Caco-2 (cell line): ENCODE results near the gene KRTAP12-1. TPM values are rescaled to one million over a fixed set of nuclear protein-coding genes. Genes with fewer than 3 reads are reported as not detected.
"Not testable (repeated sequence)": the region's sequence is repeated elsewhere in the genome, so short reads cannot be mapped to it uniquely, and the experiment has no call there.

ENCODE experiments used
- BruUV-seq: library from RNA; stranded (reverse); fragments of 400-500 nt; replicated peaks from 2 replicates; lab custom pipeline; 2021; lab: Mats Ljungman, UMichigan
- CTCF ChIA-PET: fragments of 300-600 bp; sonication (Branson Sonifier 250); formaldehyde crosslinking; loops from one replicate; lab custom pipeline; 2022; ENCODE audit warnings: antibody characterized with exemption; lab: Charles Lee
- POLR2A ChIA-PET: fragments of 300-600 bp; sonication (Branson Sonifier 250); formaldehyde crosslinking; loops from one replicate; lab custom pipeline; 2022; ENCODE audit warnings: antibody characterized with exemption; lab: Charles Lee
- DNase-seq, 2 experiments: peaks; one replicate each; pipeline versions ENCODE4 v3.0.0 to v3.0.0-alpha.2; 2020 to 2022
- H3K27me3 ChIP-seq: replicated peaks from 2 replicates; pipeline ENCODE4 v1.6.0; 2011; ENCODE audit warnings: low read length; ENCODE audit not compliant: control insufficient read depth, insufficient read depth
- H3K36me3 ChIP-seq: 2 replicates; pipeline ENCODE4 v1.5.1; 2011; ENCODE audit warnings: low read length; ENCODE audit not compliant: control insufficient read depth, insufficient read depth
- H3K4me1 ChIP-seq: fragments of 250-450 bp; sonication (Bioruptor Pico); 2 replicates; pipeline ENCODE4 v1.5.1; 2020; ENCODE audit warnings: mild to moderate bottlenecking
- H3K4me3 ChIP-seq: 2 replicates; pipeline ENCODE4 v1.5.1; 2011; ENCODE audit warnings: low read depth, mild to moderate bottlenecking, control low read depth, low read length
- H3K9me3 ChIP-seq: fragments of 250-450 bp; sonication (Bioruptor Pico); 2 replicates; pipeline ENCODE4 v1.5.1; 2020; ENCODE audit warnings: mild to moderate bottlenecking, moderate library complexity
- H3K27ac Mint-ChIP-seq: one replicate; pipeline ENCODE4 v1.8.0; 2022; ENCODE audit warnings: mixed read lengths; ENCODE audit not compliant: unreplicated experiment
- H3K27me3 Mint-ChIP-seq: one replicate; pipeline ENCODE4 v1.8.0; 2022; ENCODE audit warnings: mixed read lengths; ENCODE audit not compliant: insufficient read depth, unreplicated experiment
- H3K36me3 Mint-ChIP-seq: one replicate; pipeline ENCODE4 v1.8.0; 2022; ENCODE audit warnings: mild to moderate bottlenecking, mixed read lengths; ENCODE audit not compliant: insufficient read depth, unreplicated experiment
- H3K4me1 Mint-ChIP-seq: one replicate; pipeline ENCODE4 v1.8.0; 2022; ENCODE audit warnings: low read depth, mixed read lengths; ENCODE audit not compliant: unreplicated experiment
- H3K4me3 Mint-ChIP-seq: one replicate; pipeline ENCODE4 v1.8.0; 2022; ENCODE audit warnings: mild to moderate bottlenecking, moderate library complexity, mixed read lengths; ENCODE audit not compliant: unreplicated experiment
- H3K9me3 Mint-ChIP-seq: one replicate; pipeline ENCODE4 v1.8.0; 2022; ENCODE audit warnings: mixed read lengths; ENCODE audit not compliant: unreplicated experiment
- CTCF ChIP-seq, 2 experiments: fragments of 200-600 bp in 1 of 2; IDR thresholded peaks; 1 replicate in 1 of 2; 2 replicates in 1 of 2; pipeline versions ENCODE4 v1.5.1 to v1.8.0; 2011 to 2022; ENCODE audit warnings: antibody characterized with exemption in 1 of 2, control low read depth in 1 of 2, inconsistent platforms in 1 of 2, low read depth in 1 of 2, low read length in 1 of 2, mild to moderate bottlenecking in 1 of 2, moderate library complexity in 1 of 2; ENCODE audit not compliant: insufficient read depth in 1 of 2, severe bottlenecking in 1 of 2, unreplicated experiment in 1 of 2
- intact Hi-C: fragments of 100-400 bp; cut with micrococcal nuclease; formaldehyde crosslinking; loops from one replicate; pipeline ENCODE4 v1.10.0; 2022; ENCODE audit not compliant: unreplicated experiment
- total RNA-seq: library from RNA; stranded (reverse); gene quantifications from 2 replicates; pipeline ENCODE4 v1.2.3, GENCODE V29; 2022

The KRTAP12-1 gene
- total RNA-seq, 1 experiment from 2014 or later = not detected

GRCh38 chr21:44667612-44668011, 14.4 kb downstream of the KRTAP12-1 start:
- no TSS peak for BruUV-seq
- Mint-ChIP-seq H3K27me3 (peaks cover 16% of the 10 kb centered on the region), H3K36me3 (no peaks in the 10 kb centered on the region), H3K27ac (no peak overlapping the region), H3K4me3 (no peak overlapping the region), H3K4me1 (no peaks in the 10 kb centered on the region), H3K9me3 (peaks cover 16% of the 10 kb centered on the region)
- H3K4me3 ChIP-seq = no peak overlapping the region
- ChIA-PET CTCF (no interaction called here), POLR2A (no interaction called here)
- H3K4me1 ChIP-seq = no peaks in the 10 kb centered on the region
- no peak for DNase-seq
- no peak for TF ChIP-seq CTCF (IDR thresholded peaks at IDR 0.05; ENCODE audit: insufficient read depth in 1 of 2, low read depth in 1 of 2, low read length in 1 of 2, severe bottlenecking in 1 of 2, unreplicated experiment in 1 of 2)
- H3K27me3 ChIP-seq = no peaks in the 10 kb centered on the region
- H3K36me3 ChIP-seq = no peaks in the 10 kb centered on the region
- peaks cover 7% of the 10 kb centered on the region; the same call in 1 of the 2 replicates for H3K9me3 ChIP-seq
- intact Hi-C loops = no loop called here

GRCh38 chr21:44666401-44667320, 15.3 kb downstream of the KRTAP12-1 start, which contains the start of gene KRTAP12-2:
KRTAP12-2 (minus strand) TSS chr21:44666927; CDS start chr21:44666886, 41 bp downstream.
- no peaks in the 10 kb centered on the region for H3K4me1 ChIP-seq
- H3K9me3 Mint-ChIP-seq = peaks cover 21% of the 10 kb centered on the region
- H3K4me3 Mint-ChIP-seq = no peak within 1 kb of the TSS
- H3K27me3 ChIP-seq = no peaks in the 10 kb centered on the region
- no peak within 1 kb of the TSS for H3K27ac Mint-ChIP-seq
- TF ChIP-seq CTCF (IDR thresholded peaks at IDR 0.05; ENCODE audit: insufficient read depth in 1 of 2, low read depth in 1 of 2, low read length in 1 of 2, severe bottlenecking in 1 of 2, unreplicated experiment in 1 of 2) = no peak
- CTCF ChIA-PET = no interaction called here
- no peak for DNase-seq
- H3K9me3 ChIP-seq = peaks cover 12% of the 10 kb centered on the region; the same call in 1 of the 2 replicates
- H3K4me1 Mint-ChIP-seq = no peaks in the 10 kb centered on the region
- H3K36me3 Mint-ChIP-seq = no peaks in the 10 kb centered on the region
- no peaks in the 10 kb centered on the region for H3K36me3 ChIP-seq
- H3K27me3 Mint-ChIP-seq = peaks cover 16% of the 10 kb centered on the region
- POLR2A ChIA-PET = no interaction called here
- H3K4me3 ChIP-seq = no peak within 1 kb of the TSS
- intact Hi-C loops = no loop called here
- BruUV-seq = no TSS peak

- H3K27me3 ChIP-seq = no peaks in the 10 kb centered on the region
- no peak overlapping the region for H3K4me3 Mint-ChIP-seq
- no TSS peak for BruUV-seq
- no peaks in the 10 kb centered on the region for H3K4me1 Mint-ChIP-seq
- peaks cover 27% of the 10 kb centered on the region for H3K9me3 Mint-ChIP-seq
- DNase-seq = no peak
- no peak overlapping the region for H3K27ac Mint-ChIP-seq
- intact Hi-C loops = no loop called here
- CTCF ChIA-PET = no interaction called here
- POLR2A ChIA-PET = no interaction called here
- H3K27me3 Mint-ChIP-seq = peaks cover 21% of the 10 kb centered on the region
- no peaks in the 10 kb centered on the region for H3K36me3 Mint-ChIP-seq
- H3K9me3 ChIP-seq = peaks cover 12% of the 10 kb centered on the region; the same call in 1 of the 2 replicates
- H3K36me3 ChIP-seq = no peaks in the 10 kb centered on the region
- no peak overlapping the region for H3K4me3 ChIP-seq
- no peaks in the 10 kb centered on the region for H3K4me1 ChIP-seq
- TF ChIP-seq CTCF (IDR thresholded peaks at IDR 0.05; ENCODE audit: insufficient read depth in 1 of 2, low read depth in 1 of 2, low read length in 1 of 2, severe bottlenecking in 1 of 2, unreplicated experiment in 1 of 2) = no peak
These were observed 17.3 kb downstream of the KRTAP12-1 start for GRCh38 chr21:44664691-44665090.

GRCh38 chr21:44661567-44661966, 20.4 kb downstream of the KRTAP12-1 start:
- CTCF ChIA-PET, BruUV-seq, H3K36me3 Mint-ChIP-seq, H3K27me3 Mint-ChIP-seq, H3K4me3 ChIP-seq, H3K4me3 Mint-ChIP-seq, DNase-seq, H3K27me3 ChIP-seq, POLR2A ChIA-PET, H3K9me3 ChIP-seq, H3K4me1 ChIP-seq, H3K27ac Mint-ChIP-seq, H3K4me1 Mint-ChIP-seq, intact Hi-C loops, H3K36me3 ChIP-seq: not testable (repeated sequence)
- peaks cover 18% of the 10 kb centered on the region for H3K9me3 Mint-ChIP-seq
